ENCODE results near the gene SNRPD3. TPM values are rescaled to one million over a fixed set of nuclear protein-coding genes. Genes with fewer than 3 reads are reported as not detected.

SNRPD3 gene
- total RNA-seq, 1 experiment from 2014 or later = 270 TPM

DNA sequence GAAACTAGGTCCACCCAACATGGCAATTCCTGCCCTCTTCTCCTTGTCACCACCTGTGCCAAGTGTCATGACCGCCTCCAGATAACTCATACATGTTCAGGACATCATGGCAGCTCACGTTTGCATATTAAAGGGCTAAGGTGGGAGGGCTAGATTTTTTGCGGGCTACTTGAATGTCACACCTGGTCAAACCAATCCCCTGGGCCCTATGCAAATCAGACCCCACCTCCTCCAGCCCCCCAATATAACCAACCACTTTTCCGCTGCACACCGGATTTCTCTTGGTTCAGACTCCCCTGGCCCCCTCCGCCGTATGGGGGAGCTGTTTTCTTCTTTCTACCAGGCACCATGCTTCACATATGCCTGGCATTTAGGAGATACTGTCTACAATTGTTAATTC, 48.1 kb upstream of the SNRPD3 start:
- no TSS peak for BruUV-seq (replicated peaks)
- H3K36me3 ChIP-seq (ENCODE audit: low read depth, low read length) = no peaks in the 10 kb centered on the region; the same call in 1 of the 2 replicates
- DNase-seq (no peak), ATAC-seq (no peak)
- no peaks in the 10 kb centered on the region for H3K27me3 ChIP-seq (ENCODE audit: low read length)
- intact Hi-C loops (cut with micrococcal nuclease) = no loop called here
- no peaks in the 10 kb centered on the region for H3K9me3 ChIP-seq (ENCODE audit: low read length)
- no peaks in the 10 kb centered on the region for H4K20me1 ChIP-seq (ENCODE audit: low read length)
- POLR2A ChIA-PET (ENCODE audit: unreplicated experiment) = no interaction called here
- TF ChIP-seq EZH2 (IDR thresholded peaks at IDR 0.05; ENCODE audit: low read length, unreplicated experiment) (no peak), EZH2phosphoT487 (IDR thresholded peaks at IDR 0.05; ENCODE audit: borderline replicate concordance, low read length) (no peak)
- TF ChIP-seq, protein P1, sequence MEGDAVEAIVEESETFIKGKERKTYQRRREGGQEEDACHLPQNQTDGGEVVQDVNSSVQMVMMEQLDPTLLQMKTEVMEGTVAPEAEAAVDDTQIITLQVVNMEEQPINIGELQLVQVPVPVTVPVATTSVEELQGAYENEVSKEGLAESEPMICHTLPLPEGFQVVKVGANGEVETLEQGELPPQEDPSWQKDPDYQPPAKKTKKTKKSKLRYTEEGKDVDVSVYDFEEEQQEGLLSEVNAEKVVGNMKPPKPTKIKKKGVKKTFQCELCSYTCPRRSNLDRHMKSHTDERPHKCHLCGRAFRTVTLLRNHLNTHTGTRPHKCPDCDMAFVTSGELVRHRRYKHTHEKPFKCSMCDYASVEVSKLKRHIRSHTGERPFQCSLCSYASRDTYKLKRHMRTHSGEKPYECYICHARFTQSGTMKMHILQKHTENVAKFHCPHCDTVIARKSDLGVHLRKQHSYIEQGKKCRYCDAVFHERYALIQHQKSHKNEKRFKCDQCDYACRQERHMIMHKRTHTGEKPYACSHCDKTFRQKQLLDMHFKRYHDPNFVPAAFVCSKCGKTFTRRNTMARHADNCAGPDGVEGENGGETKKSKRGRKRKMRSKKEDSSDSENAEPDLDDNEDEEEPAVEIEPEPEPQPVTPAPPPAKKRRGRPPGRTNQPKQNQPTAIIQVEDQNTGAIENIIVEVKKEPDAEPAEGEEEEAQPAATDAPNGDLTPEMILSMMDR (conservative IDR thresholded peaks at IDR 0.05; ENCODE audit: low read depth, low read length) = no peak
- H3K4me3 ChIP-seq (ENCODE audit: low read length) = no peak overlapping the region
- H3K27ac ChIP-seq (ENCODE audit: low read length) = no peak overlapping the region
- no peak overlapping the region for H3K9ac ChIP-seq (ENCODE audit: low read length)
- H3K4me1 ChIP-seq (ENCODE audit: insufficient read depth, low read length) = peaks cover 12% of the 10 kb centered on the region
- H3K79me2 ChIP-seq (ENCODE audit: low read length) = no peaks in the 10 kb centered on the region
- CTCF ChIA-PET = interaction anchor here (0.8 kb wide), 1 partner anchor 14 kb away, joined by 7 read pairs; no protein-coding TSS in a partner anchor
- no peaks in the 10 kb centered on the region for H3F3A ChIP-seq (ENCODE audit: low read length, unreplicated experiment)
- H3K9me2 ChIP-seq (replicated peaks; ENCODE audit: low read length) = no peaks in the 10 kb centered on the region
- H2AFZ ChIP-seq (ENCODE audit: low read length) = no peak overlapping the region
- H3K4me2 ChIP-seq (ENCODE audit: low read length) = no peak overlapping the region

DNA sequence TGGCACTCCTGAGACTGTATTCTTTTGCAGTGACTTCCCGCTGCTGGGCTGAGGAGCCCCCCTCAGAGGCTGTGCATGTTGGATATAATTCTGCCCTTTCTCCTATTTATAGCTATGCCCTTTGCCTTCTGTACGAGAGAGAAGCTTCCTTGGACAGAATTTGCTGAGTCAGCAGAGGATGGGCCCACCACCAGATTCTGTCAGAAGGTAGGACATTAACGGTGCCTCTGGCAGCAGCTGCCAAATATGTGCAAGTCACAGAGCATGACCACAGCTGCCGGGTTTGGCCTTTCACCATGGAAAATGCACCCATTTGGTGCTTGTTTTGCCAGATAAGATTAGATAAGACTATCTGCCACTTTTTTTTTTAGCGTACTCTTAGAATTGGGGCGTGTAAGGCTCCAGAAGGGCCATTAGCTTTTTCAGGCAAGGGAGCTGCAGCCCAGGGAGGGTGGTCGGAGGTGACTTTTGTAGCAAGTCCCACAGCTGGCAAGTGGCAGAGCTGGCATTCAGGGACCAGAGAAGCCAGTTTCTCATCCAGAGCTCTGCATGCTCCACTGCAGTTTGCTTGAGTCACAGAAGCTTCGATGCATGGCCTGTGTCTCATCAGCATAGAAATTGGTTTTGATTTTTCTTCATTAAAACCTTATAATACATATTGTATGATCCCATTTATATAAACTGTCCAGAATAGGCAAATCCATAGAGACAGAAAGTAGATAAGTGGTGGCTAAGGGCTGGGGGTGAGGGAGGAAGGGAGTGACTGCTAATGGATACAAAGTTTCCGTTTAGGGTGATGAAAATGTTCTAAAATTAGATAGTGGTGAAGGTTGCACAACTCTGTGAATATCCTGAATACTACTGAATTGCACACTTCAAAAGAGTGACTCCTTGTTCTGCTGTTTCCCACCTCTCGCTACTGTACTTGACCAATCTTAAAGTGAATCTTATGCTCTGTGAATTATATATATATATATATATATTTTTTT, 44.9 kb upstream of the SNRPD3 start:
- no peak for DNase-seq
- H3K4me2 ChIP-seq (ENCODE audit: low read length) = no peak overlapping the region
- TF ChIP-seq, protein P1 (conservative IDR thresholded peaks at IDR 0.05; ENCODE audit: low read depth, low read length) = no peak
- no peak for TF ChIP-seq EZH2 (IDR thresholded peaks at IDR 0.05; ENCODE audit: low read length, unreplicated experiment)
- no peak for TF ChIP-seq EZH2phosphoT487 (IDR thresholded peaks at IDR 0.05; ENCODE audit: borderline replicate concordance, low read length)
- H3K4me1 ChIP-seq (ENCODE audit: insufficient read depth, low read length) = peaks cover 12% of the 10 kb centered on the region
- H3K27ac ChIP-seq (ENCODE audit: low read length) = no peak overlapping the region
- POLR2A ChIA-PET (ENCODE audit: unreplicated experiment) = no interaction called here
- no peaks in the 10 kb centered on the region for H3K79me2 ChIP-seq (ENCODE audit: low read length)
- intact Hi-C loops (cut with micrococcal nuclease) = no loop called here
- H3K9me2 ChIP-seq (replicated peaks; ENCODE audit: low read length) = no peaks in the 10 kb centered on the region
- no peaks in the 10 kb centered on the region for H3K9me3 ChIP-seq (ENCODE audit: low read length)
- no peak overlapping the region for H2AFZ ChIP-seq (ENCODE audit: low read length)
- no peak overlapping the region for H3K4me3 ChIP-seq (ENCODE audit: low read length)
- CTCF ChIA-PET = no interaction called here
- H3K9ac ChIP-seq (ENCODE audit: low read length) = no peak overlapping the region
- H4K20me1 ChIP-seq (ENCODE audit: low read length) = no peaks in the 10 kb centered on the region
- H3K36me3 ChIP-seq (ENCODE audit: low read depth, low read length) = no peaks in the 10 kb centered on the region
- H3F3A ChIP-seq (ENCODE audit: low read length, unreplicated experiment) = no peaks in the 10 kb centered on the region
- no TSS peak for BruUV-seq (replicated peaks)
- no peak for ATAC-seq
- no peaks in the 10 kb centered on the region for H3K27me3 ChIP-seq (ENCODE audit: low read length)

DNA sequence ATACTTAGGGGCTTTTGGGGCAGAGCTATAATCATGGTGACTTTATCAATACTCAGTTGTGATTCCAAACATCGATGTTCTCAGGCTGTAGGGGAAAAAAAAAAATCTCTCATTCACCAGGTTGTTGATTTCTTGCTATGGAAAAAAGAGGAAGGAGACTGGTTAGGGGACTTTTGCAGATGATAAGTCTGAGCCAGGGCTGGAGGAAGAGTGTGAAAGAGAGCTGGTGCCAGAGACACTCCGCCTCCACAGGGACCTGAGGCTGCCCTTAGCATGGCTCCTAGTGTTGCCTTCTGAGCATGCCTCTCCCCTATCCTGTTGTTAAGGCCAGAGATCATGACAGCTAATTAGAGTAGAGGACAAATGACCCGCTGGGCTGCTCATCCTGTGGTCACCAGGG, 43.8 kb upstream of the SNRPD3 start:
- no peak for ATAC-seq
- Histone ChIP-seq H4K20me1 (ENCODE audit: low read length) (no peaks in the 10 kb centered on the region), H3K9ac (ENCODE audit: low read length) (no peak overlapping the region), H3K4me3 (ENCODE audit: low read length) (no peak overlapping the region), H2AFZ (ENCODE audit: low read length) (no peak overlapping the region), H3K27ac (ENCODE audit: low read length) (no peak overlapping the region), H3K79me2 (ENCODE audit: low read length) (no peaks in the 10 kb centered on the region), H3K36me3 (ENCODE audit: low read depth, low read length) (no peaks in the 10 kb centered on the region), H3K9me2 (replicated peaks; ENCODE audit: low read length) (no peaks in the 10 kb centered on the region), H3K4me1 (ENCODE audit: insufficient read depth, low read length) (peaks cover 4% of the 10 kb centered on the region; the same call in 1 of the 2 replicates), H3K27me3 (ENCODE audit: low read length) (no peaks in the 10 kb centered on the region), H3K9me3 (ENCODE audit: low read length) (no peaks in the 10 kb centered on the region), H3F3A (ENCODE audit: low read length, unreplicated experiment) (no peaks in the 10 kb centered on the region), H3K4me2 (ENCODE audit: low read length) (no peak overlapping the region)
- DNase-seq = no peak
- intact Hi-C loops (cut with micrococcal nuclease) = no loop called here
- TF ChIP-seq, protein P1 (conservative IDR thresholded peaks at IDR 0.05; ENCODE audit: low read depth, low read length) = no peak
- TF ChIP-seq EZH2 (IDR thresholded peaks at IDR 0.05; ENCODE audit: low read length, unreplicated experiment) = no peak
- TF ChIP-seq EZH2phosphoT487 (IDR thresholded peaks at IDR 0.05; ENCODE audit: borderline replicate concordance, low read length) = no peak
- POLR2A ChIA-PET (ENCODE audit: unreplicated experiment) = no interaction called here
- BruUV-seq (replicated peaks) = no TSS peak
- CTCF ChIA-PET = no interaction called here

Measured in PC-3 (cell line).